ENCODE results near the gene DELE1.
"Not testable (repeated sequence)": the region's sequence is repeated elsewhere in the genome, so short reads cannot be mapped to it uniquely, and the experiment has no call there.

DELE1 gene

DNA sequence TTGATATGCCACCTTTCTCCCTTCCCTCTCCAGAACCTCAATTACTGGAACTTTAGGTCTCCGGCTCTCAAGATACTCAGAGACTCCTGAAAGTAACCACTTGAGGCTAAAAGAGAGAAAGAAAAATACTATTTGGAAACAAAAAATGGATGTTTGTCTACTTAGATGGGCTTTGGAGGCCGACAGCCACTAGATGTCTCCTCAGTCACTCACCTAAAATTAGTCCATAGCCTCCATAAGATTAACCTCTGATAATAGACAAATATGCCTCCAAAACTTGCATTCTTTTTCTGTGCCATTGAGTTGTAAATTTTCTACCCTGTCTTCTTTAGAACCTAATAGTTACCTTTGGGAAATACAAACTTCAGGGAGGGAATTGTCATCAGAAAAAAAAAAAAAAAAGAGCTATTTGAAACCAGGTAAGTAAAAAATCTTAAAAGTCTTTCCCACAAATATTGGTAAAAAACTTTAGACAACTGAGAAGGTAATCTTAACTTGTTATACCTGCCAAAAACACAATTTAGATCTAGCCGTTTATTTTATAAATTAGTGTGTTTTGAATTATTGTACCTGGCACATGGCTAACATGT lies 34.3 kb upstream of the DELE1 start:
- no peak for FAIRE-seq

GRCh38 chr5:141890429-141890828 lies 33.2 kb upstream of the DELE1 start:
- not testable (repeated sequence) for FAIRE-seq

DNA sequence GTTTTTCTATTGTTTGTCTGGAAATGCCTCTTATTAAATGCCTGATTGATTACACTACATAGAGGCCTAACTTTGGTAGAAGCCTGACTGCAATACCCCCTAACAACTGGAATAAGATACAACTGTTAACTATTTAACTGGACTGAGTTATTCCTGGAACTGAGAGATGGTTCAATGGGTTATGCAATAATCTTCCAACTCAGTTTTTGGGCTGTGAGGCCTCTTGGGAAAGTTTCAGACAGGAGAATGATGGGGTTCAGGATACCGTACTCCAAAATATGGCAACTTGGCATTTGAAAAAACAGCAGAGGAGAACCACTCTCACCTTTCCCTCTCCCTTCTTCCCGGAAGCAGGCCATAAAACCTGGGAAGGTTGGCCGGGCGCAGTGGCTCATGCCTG lies 26.2 kb upstream of the DELE1 start:
- FAIRE-seq: no peak

GRCh38 chr5:141898448-141899049 lies 25.1 kb upstream of the DELE1 start:
- FAIRE-seq: no peak

GRCh38 chr5:141902015-141902814 lies 21.5 kb upstream of the DELE1 start:
- FAIRE-seq: no peak

DNA sequence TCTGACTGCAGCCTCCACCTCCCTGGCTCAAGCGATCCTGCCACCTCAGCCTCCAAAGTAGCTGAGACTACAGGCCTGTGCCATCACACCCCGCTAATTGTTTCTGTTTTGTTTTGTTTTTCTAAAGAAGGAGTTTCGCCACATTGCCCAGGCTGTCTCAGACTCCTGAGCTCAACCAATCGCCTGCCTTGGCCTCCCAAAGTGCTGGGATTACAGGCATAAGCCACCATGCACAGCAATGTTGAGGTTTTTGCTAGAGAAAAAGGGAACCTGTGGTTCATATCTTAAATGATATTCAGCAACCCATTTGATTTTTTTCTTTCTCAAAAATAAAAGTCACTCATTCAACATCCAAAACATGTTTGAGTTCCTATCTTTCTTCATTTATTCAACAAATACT lies 20.4 kb upstream of the DELE1 start:
- no peak for FAIRE-seq

GRCh38 chr5:141904551-141904950 lies 19.1 kb upstream of the DELE1 start:
- no peak for FAIRE-seq

DNA sequence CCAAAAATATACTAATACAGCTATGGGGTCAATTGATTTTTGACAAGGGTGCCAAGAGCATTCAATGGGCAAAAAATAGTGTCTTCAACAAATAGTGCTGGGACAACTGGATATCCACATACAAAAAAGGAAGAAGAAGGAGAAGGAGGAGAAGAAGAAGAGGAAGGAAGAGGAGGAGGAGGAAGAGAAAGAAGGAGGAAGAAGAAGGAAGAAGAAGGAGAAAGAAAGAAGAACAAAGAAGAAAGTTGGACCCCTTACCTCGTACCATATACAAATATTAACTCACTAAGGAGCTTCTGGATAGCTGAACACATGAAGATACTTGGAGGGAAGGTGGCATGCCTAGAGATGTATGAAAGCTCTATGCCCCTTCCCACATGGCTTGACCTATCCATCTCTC lies 17.2 kb upstream of the DELE1 start:
- FAIRE-seq: no peak

GRCh38 chr5:141906972-141907371 lies 16.7 kb upstream of the DELE1 start:
- FAIRE-seq: no peak

DNA sequence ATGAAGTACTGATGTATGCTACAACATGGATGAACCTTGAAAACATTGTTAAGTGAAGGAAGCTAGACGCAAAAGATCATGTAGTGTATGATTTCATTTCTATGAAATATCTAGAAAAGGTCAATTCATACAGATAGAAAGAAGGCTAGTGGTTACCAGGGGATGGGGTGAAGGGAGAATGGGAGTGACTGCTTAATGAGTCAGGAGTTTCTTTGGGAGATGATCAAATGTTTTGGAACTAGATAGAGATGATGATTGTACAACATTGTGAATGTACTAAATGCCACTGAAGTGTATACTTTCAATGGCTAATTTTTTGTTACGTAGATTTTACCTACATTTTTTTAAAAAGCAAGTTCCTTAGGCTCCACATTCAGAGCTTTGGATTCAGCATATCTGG lies 14.9 kb upstream of the DELE1 start:
- no peak for FAIRE-seq

DNA sequence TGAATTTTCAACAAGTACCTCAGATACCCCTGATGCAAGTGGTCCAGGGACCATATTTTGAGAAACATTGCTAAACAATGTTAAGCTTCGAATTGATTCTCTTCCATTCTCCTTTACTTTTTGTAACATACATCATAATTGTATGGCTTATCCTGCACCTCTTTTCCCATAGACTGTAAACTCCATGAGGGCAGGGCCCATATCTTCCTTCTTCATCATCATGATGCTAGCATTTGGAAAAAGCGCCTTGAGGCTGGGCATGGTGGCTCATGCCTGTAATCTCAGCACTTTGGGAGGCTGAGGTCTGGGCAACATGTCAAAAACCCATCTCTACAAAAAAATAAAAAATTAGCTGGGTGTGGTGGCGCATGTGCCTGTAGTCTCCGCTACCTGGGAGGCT lies 14.5 kb upstream of the DELE1 start:
- no peak for FAIRE-seq

DNA sequence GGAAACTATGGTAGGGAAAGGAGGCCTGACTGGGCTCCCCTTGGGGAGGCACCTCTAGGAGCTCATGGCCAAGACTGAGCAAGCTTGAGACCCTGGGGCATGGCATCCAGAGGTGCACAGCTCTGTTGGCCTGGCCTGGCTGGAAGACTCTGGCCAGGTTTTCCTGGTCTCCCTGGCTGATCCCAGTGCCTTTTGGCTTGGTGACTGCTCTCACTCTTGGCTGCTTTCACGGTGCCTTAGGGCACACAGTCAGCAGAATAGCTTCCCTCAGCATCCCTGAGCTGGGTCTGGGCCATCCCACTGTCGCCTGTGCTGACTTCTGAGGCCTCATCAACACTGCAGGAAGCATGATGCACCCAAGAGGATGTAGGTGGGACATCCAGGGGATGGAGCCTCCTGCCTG lies 13.4 kb upstream of the DELE1 start:
- FAIRE-seq: no peak

GRCh38 chr5:141913560-141914198 lies 10.0 kb upstream of the DELE1 start:
- FAIRE-seq: no peak

DNA sequence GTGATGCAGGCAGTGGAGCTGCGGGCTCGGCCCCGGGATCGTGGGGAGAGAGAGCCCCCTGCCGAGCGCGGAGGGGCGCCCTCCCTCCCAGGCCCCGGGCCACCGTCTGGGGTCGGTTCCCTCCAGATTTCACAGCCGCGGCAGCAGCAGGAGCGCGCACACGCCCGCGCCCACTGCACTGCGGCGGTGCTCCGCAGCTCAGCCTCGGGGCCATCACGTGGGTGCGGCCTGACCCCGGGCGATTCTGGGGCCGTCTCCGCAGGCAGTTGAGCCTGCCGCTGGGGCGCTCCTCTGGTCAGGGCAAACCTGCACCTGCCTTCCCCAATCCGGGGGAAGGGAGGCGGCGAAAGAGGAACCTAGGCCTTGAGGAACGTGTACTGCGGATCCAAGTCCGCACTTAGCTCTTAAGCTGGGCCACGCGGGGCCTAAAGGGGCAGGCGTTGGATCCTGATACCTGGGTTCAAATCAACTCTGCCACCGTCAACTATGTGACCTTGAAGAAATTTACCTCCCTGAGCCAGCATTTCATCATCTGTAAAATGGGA lies 9.4 kb upstream of the DELE1 start:
- FAIRE-seq: no peak

DNA sequence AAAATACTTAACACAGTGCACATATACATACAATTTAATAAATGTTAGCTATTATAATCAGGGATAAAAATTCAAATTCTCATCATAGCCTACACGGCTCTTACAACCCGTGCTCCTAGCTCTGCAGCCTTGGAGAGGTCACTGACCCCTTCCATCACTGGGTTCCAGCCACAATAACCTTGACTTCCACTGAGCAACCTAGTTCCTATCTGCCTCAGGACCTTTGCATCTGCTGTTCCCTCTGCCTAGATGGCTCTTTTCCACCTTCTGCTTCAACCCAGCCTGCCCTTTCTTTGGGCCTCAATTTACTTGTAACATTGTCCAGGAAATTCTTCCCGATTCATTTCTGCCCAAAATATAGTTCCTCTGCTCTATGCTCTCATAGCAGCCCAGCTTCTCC lies 8.9 kb upstream of the DELE1 start:
- no peak for FAIRE-seq

- no peak for FAIRE-seq
These were observed 7.8 kb upstream of the DELE1 start for GRCh38 chr5:141915881-141916336.

GRCh38 chr5:141916522-141916921 lies 7.1 kb upstream of the DELE1 start:
- no peak for FAIRE-seq

DNA sequence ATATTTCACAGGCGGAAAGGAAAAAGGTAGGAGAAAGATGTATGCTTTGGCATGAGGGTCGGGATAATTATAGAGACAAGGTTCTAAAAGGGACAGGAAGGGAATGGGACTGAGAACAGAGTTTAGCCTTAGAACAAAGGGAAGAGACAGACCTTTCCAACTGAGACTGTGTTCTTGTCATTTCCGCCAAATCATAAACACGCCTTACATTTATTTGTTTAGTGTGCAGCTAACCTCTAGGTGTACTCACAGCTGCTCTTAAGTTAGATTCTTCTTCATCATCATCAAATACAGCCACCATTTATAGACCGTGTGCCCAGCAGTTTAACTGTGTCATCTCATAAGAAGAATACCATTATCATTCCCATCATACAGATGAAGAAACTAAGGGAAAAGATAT lies 5.9 kb upstream of the DELE1 start:
- no peak for FAIRE-seq

DNA sequence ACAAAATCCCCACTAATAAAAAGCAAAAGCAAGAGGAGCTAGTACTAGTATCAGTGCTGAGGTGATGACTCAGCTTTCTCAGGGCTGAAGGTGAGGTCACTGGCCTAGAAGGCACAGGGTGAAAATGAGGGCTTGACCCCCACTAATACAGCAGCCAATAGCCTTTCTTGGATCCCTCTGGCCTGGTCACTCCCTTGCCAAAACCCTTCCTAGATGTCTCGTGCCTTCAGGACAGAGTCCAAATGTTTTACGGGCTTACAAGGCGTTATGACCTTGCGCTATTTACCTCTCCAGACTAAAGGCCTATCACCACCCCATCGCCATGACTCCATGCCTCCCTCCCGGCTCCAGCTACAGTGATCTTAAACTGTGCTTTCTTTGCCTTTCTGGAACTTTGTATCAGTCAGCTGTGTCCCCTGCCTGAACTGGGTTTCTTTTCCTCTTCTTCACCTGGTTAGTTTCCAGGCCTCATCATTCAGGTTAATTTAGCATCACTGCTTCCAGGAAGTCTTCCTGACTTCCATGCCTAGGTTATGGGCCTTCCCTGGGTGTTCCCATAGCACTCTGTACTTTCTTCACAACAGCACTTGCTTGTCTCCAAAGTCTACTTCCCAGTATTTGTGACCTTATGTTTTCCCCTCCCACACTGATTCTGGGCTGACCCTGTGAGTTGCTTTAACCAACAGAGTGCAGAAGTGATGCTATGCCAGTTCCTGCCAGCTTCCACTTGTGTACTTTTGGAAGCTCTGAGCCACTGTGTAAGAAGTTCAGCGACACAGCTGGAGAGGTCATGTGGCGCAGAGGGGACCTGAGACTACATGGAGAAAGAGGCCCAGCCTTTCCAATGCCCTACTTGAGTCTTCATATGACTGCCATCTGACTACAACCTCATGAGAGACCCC lies 4.2 kb upstream of the DELE1 start:
- no peak for FAIRE-seq

DNA sequence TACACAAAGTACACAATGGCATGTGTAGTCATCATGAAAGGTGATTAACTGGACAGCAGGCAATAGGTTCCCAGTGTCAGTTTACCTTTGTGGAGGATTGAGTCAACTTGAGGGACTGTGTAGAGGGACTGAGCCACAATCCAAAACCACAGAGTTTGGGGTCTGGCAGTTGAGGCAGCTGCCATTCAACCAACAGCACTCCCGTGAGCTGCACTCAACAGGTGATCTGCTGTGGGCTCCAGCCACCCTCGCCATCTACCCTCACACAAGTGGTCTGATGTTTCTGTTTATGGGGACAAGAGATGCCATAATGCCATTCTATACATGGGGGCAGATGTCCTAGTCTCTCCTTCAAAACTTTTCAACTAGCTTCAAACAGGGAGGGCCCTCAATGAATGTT lies 2.9 kb upstream of the DELE1 start:
- no peak for FAIRE-seq

- FAIRE-seq: not testable (repeated sequence)
These were observed 734 bp upstream of the DELE1 start for GRCh38 chr5:141922827-141923447.

DNA sequence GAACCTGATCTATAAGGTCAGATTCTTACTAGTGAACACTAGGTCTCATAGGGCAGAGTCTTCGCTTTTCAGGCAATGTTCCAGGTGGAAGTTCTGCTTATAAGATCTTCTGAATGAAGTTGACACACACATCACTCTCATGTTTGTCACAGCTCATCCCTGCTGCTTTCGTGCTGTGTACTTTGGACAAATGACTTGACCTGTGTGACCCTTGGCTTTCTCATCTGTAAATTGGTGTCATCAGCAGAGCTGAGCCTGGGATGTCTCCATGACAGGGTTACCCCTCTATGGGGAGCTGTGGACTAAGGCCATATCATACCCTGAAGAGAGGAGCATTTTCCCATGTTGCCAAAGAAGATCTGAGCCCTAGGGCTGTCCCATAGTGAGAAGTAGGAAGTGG lies 2.8 kb downstream of the DELE1 start:
- no peak for FAIRE-seq

Data from colon (tissue), 2 donors.